ENCODE measurements around the gene HPDL. TPM values are rescaled to one million over a fixed set of nuclear protein-coding genes. Genes with fewer than 3 reads are reported as not detected.
"Not testable (repeated sequence)": the region's sequence is repeated elsewhere in the genome, so short reads cannot be mapped to it uniquely, and the experiment has no call there.

The HPDL gene
- 0.85 and 4.6 TPM in 2 replicates for total RNA-seq

DNA sequence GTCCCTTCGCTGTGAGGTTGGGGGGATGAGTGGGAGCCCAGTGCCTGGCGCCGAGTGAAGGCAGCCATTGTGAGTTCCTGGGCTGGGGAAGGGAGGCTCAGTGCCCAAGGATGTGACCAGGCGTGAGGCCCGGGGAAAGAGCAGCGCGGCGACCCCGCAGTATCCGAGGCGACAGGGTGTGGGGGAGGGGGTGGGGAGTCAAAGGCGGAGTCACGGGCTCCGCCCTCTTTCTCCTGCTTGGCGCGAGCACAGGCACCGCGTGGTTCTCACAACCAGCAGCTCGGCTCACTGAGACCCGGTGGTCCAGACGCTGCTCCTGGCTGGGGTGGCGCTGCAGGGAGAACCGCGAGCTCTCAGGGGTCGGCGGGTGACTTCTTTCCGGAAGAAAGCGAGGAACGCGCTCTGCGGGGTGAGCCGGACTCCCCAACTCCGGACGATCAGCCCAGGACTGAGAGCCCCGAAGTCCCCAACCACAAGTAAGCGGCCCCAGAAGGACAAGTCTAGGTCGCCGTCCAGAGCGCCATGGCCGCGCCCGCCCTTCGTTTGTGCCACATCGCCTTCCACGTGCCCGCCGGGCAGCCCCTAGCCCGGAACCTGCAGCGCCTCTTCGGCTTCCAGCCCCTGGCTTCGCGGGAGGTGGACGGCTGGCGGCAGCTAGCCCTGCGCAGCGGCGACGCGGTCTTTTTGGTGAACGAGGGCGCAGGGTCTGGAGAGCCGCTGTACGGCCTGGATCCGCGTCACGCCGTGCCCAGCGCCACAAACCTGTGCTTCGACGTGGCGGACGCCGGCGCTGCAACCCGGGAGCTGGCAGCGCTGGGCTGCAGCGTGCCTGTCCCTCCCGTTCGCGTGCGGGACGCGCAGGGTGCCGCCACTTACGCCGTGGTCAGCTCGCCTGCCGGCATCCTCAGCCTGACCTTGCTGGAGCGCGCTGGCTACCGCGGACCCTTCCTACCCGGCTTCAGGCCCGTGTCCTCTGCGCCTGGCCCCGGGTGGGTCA lies at the start of gene HPDL:
Gene HPDL (plus strand): TSS at position 269 of the 997 bp plus-strand sequence. CDS start 254 bp downstream, at position 523.
- DNase-seq, result peak; percentile 54

DNA sequence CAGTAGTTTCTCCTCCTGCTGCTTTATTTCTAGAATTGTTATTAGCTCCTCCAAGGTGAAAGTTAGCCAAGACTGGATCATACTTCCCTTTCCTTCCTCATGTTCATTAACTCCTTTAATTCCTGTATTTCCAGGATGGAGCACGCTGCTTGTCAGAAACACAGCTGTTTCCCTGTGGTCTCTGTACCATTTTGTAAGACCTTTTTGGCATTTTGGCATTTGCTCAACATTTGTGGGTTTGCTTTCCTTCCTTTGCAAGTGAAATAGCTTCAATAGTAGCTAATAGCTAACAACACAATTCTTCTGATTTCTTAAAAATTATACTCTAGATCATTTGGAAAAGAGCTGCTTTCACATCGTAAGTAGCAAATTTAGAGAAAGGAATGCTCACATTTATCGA lies 44.3 kb upstream of the HPDL start:
- peak; percentile 68 for DNase-seq

DNA sequence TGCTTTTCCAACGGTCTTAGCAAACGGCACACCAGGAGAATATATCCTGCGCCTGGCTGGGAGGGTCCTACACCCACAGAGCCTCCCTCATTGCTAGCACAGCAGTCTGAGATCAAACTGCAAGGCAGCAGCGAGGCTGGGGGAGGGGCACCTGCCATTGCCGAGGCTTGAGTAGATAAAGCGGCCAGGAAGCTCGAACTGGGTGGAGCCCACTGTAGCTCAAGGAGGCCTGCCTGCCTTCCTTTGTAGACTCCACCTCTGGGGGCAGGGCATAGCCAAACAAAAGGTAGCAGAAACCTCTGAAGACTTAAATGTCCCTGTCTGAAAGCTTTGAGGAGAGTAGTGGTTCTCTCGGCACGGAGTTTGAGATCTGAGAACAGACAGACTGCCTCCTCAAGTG lies 41.8 kb upstream of the HPDL start:
- not testable (repeated sequence) for DNase-seq

DNA sequence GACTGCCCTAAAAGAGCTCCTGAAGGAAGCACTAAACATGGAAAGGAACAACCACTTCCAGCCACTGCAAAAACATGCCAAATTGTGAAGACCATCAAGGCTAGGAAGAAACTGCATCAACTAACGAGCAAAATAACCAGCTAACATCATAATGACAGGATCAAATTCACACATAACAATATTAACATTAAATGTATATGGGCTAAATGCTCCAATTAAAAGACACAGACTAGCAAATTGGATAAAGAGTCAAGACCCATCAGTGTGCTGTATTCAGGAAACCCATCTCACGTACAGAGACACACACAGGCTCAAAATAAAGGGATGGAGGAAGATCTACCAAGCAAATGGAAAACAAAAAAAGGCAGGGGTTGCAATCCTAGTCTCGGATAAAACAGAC lies 40.2 kb upstream of the HPDL start:
- DNase-seq, result not testable (repeated sequence)

DNA sequence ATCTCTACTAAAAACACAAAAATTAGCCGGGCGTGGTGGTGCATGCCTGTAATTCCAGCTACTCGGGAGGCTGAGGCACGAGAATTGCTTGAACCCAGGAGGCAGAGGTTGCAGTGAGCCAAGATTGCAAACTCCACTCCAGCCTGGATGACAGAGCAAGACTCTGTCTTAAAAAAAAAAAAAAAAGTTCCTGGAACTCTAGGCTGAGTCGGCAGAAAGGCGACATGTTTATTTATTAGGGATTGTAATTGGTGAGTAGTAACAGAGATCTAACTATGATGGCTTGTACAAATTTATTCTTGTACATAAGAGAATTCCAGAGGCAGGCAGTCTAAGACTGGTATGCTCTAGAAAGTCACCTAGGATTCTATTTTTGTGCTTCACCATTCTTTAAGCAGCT lies 35.7 kb upstream of the HPDL start:
- DNase-seq, result not testable (repeated sequence)

DNA sequence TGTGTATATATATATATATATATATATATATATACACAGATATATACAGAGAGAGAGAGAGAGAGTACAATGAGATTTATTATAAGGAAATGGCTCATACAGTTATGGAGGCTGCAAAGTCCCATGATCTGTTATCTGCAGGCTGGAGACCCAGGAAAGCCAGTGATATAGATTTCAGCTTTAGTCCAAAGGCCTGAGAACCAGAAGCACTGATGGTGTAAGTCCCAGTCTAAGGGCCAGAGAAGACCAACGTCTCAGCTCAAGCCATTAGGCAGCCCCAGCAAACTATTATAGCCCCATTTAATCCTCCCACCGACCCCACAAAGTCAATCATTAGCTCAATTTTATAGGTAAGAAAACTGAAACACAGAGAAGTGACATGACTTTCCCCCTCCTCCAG lies 35.0 kb upstream of the HPDL start:
- no peak for DNase-seq

DNA sequence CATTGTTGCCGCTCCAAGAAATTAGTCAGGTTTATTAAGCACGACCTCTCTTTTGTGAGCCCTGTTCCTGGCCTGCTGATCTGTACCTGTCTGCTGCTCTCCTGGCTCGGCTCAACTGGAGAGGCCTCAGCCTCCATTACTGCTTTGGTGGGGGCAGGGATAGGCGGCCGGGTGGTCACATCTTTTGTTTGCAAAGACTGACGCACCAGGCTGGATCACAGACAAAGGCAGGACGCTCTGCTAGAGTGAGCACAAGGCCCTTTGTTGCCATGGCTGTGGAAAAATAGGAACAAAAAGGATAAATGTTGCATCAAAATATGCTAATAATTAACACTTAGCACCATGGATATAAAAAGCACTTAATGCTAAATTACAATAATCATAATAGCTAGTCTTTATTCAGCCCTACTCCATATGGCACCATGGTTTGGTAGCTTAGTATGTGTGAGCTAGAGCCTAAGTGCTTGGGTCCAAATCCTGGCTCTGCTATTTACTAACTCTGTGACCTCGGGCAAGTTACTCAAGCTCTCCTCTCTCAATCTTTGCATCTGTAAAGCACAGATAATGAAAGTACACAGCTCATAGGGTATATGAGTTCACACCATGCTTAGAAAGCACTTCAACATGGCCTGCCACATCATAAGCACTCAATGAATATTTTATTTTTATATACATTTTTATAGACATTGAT lies 28.9 kb upstream of the HPDL start:
- DNase-seq, result no peak

DNA sequence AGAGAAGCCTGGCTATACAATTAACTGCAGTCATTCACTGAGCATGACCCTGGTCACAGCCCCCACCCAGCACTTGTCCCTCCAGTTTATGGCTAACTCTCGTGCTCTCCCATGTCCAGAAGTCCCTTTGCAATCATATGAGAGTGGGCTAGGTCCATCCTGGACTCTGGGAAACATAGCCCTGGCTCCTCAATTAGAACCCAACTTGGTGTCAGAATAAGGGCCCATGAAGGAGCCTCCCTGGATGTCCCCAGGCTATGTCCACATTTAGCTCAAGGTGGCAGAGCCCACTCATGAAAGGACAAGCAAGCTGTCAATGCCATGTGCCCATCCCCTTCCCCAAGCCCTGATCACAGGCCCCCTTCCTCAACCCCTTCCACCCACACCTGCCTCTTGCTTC lies 27.4 kb upstream of the HPDL start:
- no peak for DNase-seq

DNA sequence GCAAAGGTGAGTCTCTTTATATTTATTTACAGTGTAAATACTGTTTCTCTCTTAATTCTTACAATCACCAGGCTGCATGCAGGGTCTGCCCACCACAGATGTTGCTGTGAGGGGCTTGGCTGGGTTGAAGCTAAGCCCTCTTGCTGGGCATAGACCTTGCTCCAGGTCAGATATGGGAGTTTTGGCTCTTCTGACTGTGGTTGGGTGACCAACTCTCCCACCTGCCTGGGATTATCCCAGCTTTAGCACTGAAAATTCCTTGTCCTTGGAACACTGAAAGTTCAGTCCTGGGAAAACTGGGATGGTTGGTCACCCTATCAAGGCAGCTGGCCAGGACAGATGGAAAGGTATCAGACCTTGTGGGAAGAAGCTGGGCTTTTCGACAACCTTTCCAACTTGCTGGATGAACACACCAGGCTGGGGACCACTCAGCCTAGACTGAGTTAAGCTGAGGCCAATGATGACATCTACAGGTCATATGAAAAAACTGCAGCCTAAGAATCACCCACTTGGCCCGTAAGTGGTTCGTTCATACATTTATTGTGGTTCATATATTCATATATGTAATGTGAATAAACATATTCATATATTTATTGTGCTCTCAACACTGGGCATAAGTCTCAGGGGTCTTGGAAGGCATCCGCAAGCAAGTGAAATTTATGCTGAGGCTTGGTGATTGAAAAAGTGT lies 26.6 kb upstream of the HPDL start:
- peak; percentile 92 for DNase-seq

DNA sequence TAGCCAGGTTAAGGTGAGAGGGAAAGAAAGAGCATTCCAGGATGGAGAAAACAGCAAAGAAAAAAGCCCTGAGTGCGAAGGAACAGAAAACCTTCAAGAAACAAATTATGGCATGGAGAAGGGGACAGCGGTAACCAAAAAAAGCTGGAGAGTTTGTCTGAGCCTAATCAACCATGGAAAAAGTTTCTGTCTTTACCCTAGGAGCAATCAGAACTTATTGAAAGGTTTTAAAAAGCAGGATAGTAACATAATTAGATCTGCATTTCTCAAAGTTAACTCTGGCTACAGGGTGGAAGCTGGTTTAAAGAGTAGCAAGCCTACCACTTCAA lies 26.1 kb upstream of the HPDL start:
- no peak for DNase-seq

DNA sequence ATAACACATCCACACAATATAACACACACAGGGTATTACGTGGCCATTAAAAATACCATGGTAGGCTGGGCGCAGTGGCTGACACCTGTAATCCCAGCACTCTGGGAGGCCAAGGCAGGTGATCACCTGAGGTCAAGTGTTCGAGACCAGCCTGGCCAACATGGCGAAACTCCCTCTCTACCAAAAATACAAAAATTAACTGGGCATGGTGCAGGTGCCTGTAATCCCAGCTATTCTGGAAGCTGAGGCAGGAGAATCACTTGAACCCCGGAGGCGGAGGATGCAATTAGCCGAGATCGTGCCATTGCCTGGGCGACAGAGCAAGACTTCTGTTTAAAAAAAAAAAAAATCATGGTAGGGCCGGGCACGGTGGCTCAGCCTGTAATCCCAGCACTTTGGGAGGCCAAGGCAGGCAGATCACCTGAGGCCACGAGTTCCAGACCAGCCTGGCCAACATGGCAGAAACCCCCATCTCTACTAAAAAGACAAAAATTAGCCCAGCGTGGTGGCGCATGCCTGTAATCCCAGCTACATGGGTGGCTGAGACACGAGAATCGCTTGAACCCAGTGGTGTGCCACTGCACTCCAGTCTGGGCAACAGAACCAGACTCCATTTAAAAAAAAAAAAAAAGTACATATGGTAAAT lies 24.1 kb upstream of the HPDL start:
- DNase-seq, result no peak

DNA sequence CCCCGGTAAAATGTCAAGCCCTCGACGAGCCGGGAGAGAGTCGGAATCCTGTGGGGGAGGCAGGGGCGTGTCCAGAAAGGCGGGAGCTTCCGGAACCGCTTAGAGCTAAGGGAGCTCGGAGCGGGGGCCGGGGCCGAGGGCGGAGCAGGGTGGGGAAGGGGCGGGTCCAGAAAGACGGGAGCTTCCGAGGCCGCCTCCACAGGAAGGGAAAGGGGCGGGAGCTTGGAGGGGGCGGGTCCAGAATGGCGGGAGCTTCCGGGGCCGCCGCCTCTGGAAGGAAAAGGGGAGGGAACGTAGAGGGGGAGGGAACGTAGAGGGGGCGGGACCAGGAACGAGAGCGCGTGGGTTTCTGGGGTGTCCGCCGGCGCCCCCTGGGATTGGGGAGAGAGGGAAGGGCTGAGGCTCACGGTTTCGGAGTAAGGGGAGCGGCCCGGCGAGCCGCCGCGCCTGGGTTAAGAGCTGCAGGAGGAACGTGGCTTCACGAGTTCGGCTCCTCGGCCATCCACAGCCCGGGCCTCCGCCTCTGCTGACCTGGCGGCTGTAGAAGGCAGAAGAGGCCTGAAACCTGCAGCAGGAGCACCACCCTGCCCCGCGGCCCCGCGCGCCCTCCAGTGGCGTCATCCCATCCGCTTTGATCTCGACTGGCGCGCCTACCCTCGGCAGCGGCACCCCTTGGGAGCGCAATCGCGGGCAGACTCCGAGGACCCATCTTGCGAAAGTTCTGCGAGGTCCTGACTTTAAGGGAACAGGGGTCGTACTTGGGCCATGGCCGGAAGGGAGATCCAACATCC lies 23.0 kb upstream of the HPDL start:
- peak; percentile 98 for DNase-seq

DNA sequence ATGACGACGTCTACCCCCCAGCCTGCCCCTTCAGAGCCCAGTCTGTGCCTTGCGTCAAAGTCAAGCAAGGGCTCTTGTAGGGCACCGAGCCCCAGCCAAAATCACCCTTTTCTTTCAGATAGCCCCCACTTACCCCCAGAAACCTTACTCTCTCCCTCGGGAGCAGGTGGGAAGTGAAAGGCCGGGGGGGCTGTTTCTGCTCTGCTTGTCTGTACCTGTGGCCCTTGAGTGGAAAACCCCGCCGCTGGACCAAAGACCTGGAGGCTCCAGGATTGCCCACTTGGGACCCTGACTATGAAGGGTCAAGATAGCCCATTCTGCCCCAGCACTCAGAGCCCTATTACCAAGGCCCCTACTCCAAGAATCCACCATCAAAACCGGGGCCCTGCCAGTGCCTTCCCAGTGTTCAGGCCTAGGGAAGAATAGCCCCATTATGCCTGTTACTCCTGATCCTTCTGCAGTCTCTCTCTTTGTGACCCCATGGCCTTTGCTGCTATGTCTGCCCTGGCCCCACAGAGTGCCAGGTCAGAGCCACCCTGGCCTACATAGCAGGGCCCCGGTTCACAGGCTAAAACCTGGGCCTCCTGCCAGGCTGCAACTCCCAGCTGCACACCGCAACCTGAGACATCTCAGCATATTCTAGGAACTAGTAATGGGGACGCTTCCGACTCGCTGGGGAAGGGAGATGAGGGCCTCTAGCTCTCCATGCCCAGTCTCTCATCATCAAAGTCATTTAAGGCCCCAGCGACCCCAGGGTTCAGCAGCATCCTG lies 22.2 kb upstream of the HPDL start:
- DNase-seq, result no peak

DNA sequence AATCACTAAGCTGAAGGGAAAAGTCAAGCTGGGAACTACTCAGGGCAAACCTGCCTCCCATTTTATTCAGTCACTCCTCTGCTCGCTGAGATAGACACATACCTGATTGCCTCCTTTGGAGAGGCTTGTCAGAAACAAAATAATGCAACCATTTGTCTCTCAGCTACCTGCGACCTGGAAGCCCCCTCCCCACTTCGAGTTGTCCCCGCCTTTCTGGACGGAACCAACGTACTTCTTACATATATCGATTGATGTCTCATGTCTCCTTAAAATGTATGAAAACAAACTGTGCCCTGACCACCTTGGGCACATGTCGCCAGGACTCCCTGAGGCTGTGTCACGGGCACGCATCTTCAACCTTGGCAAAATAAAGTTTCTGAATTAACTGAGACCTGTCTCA lies 21.5 kb upstream of the HPDL start:
- DNase-seq, result no peak

DNA sequence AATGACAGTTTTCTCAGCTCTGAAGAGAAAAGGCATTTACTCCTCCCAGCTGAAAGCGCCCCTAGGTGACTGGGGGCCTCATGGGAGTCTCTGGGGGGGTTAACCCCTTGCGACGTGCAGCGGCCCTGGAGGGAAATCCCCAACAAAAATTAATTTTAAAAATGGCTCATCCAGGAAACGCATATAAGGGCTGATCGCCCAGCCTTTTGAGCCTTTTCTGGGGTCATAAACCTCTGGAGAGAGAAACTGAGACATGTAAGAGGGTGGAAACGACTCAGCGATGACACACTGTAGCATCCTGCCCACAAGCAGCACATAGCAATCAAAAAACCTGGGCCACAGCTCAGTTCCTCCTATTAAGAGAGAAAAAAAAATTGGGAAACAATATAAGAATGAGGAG lies 20.4 kb upstream of the HPDL start:
- peak; percentile 56 for DNase-seq

DNA sequence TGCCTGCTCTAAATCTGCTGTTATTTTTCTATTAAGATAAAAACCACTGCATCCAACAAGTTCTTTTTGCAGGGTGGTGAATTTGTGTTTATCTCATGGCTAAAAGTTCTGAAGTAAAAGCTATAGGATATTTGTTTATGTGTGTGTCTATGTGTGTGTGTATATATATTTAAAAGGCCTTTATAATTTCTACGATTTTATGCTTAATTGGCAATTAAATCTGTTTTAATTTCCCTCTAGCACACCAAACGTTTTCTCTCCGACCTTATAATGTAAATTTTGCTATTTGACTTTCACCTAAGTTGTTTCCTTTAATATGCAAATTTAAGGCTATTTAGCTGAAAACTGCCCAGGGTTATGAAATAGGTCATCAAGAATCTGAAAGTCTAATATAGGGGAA lies 19.8 kb upstream of the HPDL start:
- DNase-seq, result no peak

DNA sequence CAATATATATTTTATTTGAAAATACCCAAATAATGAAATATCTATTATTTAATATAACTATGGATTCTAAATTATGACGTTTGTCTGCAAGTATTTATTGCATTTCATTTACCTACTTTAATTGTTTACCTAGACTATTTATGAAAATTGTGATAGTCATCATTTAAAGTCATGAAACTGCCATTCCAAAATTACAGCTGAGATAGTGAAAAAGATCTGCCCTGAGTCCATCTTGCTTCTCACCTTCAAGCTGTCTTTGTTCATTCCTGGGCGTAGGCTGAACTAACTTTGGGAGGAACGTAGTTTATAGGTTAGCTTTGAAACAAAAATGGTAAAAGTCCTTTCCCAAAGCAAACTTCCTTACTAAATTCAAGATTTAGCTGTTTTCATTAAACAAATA lies 12.4 kb upstream of the HPDL start:
- DNase-seq, result no peak

DNA sequence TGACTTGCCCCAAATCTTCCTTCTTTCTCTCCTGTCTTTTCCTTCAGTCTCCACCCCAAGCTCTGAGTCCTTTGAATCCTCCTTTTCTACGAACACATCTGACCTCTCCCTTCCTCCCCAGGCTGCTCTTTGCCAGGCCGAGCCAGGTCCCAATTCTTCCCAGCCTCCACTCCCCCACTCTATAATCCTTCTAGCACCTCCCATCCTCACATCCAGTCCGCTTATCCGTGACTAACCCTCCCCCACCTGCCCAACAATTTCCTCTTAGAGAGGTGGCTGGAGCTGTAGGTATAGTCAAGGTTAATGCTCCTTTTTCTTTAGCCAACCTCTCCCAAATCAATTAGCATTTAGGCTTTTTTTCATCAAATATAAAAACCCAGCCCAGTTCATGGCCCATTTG lies 9.5 kb upstream of the HPDL start:
- no peak for DNase-seq

DNA sequence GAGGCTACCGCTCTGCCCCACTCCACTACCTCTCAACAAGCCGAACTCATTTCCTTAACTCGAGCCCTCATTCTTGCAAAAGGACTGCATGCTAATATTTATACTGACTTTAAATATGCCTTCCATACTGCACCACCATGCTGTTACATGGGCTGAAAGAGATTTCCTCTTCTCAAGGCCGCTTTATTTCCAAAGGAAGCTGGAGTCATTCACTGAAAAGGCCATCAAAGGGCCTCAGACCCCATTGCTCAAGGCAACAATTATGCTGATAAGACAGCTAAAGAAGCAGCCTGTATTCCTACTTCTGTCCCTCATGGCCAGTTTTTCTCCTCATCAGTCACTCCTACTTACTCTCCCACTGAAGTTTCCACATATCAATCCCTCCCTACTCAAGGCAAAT lies 6.9 kb upstream of the HPDL start:
- DNase-seq, result no peak

DNA sequence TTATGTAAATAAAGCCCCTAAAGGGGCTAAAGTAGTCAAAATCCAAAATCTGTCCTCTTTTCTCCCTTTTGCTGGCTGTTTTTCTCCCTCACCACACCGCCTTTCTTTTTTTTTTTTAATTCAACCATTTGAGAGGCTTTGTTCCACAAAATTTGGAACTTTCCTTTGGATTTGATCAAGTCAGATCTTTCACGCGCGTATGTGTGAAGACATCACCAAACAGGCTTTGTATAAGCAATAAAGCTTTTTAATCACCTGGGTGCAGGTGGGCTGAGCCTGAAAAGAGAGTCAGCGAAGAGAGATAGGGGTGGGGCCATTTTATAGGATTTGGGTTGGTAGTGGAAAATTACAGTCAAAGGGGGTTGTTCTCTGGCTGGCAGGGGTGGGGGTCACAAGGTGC lies 5.3 kb upstream of the HPDL start:
- DNase-seq, result no peak

DNA sequence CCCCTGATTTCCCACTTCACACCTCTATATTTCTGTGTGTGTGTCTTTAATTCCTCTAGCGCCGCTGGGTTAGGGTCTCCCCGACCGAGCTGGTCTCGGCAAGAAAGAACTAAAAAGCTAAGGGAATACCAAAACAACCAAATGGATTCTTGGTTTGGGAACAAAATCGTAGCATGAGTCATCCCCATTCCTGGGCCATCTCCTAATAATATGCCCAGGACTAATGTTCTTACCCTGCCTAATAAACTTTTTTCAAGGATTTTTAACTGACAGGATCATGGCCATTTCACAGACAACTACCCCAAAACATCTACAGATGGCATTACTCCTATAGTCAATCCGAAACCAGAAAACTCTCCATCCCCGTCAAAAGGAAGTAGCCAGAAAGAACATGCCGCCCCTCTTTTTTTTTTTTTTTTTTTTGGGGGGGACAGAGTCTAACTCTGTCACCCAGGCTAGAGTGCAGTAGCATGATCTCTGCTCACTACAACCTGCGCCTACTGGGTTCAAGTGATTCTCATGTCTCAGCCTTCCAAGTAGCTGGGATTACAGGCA lies 4.1 kb upstream of the HPDL start:
- no peak for DNase-seq
